HG03095 (cell line): ENCODE data around the gene NOL4.
"Not testable (repeated sequence)": the region's sequence is repeated elsewhere in the genome, so short reads cannot be mapped to it uniquely, and the experiment has no call there.

ENCODE experiments used
- ATAC-seq: cut with Tn5 transposase; IDR thresholded peaks from one replicate; pipeline ENCODE4 v1.9.1; 2021; ENCODE audit warnings: moderate library complexity; ENCODE audit not compliant: unreplicated experiment

NOL4 gene, protein sequence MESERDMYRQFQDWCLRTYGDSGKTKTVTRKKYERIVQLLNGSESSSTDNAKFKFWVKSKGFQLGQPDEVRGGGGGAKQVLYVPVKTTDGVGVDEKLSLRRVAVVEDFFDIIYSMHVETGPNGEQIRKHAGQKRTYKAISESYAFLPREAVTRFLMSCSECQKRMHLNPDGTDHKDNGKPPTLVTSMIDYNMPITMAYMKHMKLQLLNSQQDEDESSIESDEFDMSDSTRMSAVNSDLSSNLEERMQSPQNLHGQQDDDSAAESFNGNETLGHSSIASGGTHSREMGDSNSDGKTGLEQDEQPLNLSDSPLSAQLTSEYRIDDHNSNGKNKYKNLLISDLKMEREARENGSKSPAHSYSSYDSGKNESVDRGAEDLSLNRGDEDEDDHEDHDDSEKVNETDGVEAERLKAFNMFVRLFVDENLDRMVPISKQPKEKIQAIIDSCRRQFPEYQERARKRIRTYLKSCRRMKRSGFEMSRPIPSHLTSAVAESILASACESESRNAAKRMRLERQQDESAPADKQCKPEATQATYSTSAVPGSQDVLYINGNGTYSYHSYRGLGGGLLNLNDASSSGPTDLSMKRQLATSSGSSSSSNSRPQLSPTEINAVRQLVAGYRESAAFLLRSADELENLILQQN

DNA sequence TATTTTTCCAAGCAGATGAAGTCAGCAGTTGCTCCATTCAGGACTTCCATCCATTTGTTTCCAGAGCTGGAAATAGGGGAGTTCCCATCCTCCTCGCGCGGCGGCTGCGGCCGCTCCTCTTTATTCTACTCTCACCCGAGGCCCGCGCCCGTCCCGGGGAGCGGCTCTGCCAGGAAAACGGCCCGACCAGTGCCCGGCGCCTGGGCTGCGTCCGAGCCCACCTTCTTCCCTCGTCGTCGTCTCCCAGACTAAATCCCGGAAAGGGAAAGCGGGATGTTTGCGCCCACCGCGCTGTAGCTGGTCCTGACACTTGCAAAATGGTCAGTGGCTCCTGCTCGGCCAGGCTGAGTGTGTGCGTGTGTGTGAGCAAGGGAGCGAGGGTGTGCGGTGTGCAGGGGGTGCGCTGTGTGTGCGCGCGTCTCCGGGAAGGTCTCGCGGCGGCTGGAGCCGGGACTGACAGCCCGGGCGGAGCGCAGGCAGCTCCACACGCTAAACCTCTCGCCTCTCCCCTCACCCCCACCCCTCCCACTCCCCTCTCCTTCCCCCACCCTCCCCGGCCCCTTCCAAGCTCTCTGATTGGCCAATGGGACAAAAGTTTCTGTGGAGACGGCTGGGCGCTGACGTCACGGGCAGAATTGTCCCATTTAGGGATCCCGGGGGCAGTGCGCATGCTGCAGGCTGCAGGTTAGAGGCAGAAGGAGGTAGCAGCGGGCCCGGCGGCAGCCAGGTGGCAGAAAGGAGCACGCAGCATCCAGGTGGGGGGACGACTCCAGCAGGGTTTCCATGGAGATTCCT, at the start of gene NOL4:
NOL4 (minus strand) TSS at position 491 of the 795 bp plus-strand sequence. CDS start 1,660 bp downstream, outside the sequence.
- ATAC-seq = no peak

- not testable (repeated sequence) for ATAC-seq
These were observed 41.3 kb upstream of the NOL4 start for GRCh38 chr18:34266029-34266428.

DNA sequence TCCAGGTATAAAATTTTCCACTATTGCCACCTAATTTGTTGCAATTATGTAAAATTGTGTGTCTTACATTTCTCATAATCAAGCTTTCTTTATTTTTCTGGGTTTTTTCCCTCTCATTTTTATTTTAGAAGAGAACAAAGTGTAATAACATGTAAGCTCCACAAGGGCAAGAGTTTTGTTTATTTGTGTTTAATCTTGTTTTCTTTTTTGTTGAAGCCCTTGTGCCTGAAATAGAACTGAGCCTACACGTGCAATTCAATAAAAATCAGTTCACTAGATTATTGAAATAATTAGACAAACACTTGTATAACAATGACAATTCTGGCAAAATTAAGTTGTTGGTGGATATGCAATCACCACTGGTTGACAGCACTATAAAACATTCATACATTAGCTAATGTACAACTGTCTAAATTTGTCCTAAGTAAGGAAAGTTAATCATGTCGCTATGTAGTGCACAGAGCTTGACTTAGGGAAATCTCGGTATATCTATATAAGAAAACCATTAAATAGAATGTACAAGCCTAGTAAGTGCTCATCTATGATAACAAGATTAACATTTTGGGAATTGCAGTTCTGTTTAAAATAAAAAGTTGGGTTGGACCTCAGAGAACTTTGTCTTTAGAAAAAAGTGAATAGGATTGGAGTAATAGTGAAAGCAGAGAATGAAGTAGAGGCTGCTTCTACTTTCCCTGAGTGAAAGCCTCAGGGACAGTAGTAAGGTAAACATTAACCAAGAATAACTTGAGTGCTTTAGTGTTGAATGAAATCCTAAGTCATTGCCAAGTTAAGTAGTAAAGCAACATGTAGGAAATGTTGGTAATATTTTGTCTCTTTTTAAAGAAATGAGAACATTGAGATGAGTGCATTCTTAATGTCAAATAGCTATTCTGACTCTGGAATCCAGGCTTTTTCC, 37.4 kb upstream of the NOL4 start:
- no peak for ATAC-seq

DNA sequence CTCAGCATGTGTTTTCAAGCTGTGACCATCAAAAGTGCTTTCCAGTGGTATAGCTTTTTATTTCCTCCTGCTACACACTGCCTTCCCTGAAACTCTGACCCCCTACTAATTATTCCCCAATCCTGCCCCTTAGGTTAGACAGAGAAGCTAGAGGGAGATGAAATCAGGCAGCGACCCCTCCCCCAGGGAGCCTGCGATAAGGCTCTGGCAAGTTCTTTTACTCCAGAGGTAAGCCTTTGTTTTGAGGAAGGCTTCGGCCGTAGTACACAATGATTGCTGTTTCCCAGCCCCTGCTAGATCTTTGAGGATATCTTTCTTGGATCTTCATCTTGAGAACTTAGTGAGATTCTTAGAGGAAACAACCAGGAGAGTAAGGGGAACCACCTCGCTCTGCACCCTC, 33.5 kb upstream of the NOL4 start:
- no peak for ATAC-seq

DNA sequence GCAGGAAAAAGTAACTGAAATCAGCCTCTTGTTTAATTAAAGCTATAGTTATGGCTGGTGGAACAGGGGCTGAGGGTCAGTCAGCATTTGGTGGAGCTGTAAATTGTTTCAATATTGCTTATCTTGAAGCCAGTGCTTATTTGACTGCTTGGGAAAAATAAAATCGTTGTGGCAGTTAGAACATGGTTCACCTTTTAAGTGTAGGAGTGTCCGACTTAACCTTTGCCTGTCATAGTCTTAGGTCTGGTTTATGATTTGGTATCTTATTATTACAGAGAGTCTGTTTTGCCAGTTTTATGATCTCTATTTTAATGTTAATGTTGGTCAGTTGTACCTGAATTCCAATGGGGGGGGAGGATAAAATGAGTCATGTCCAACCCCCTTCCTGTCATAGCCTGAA, 27.2 kb upstream of the NOL4 start:
- no peak for ATAC-seq

- no peak for ATAC-seq
These were observed 24.0 kb upstream of the NOL4 start for GRCh38 chr18:34248727-34249126.

DNA sequence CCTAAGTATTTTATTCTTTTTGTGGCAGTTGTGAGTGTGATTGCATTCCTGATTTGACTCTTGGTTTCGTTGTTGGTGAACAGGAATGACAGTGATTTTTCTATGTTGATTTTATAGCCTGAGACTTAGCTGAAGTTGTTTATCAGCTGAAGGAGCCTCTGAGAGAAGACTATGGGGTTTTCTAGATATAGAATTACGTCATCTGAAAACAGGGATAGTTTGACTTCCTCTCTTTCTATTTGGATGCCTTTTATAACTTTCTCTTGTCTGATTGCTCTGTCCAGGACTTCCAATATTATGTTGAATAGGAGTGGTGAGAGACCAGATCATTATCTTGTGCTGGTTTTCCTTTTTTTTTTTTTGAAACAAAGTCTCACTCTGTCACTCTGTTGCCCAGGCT, 18.0 kb upstream of the NOL4 start:
- no peak for ATAC-seq

- not testable (repeated sequence) for ATAC-seq
These were observed 9.2 kb upstream of the NOL4 start for GRCh38 chr18:34233781-34234388.

DNA sequence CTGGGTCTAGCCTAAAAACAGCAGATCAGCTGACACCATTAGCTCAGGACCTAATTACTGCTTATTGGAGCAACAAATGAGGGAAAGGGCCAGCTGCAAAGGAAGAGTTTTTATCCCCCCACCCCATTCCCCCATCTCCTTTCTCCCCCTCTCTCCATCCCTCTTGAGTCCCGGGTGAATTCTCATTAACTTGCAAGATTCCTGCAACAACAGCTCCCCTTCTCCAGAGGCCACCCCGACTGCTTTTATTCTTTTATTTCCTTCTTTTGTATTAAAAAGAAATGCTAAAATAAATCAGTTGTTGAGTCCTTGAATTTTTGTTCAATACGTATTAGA, 473 bp upstream of the NOL4 start:
- ATAC-seq = no peak

DNA sequence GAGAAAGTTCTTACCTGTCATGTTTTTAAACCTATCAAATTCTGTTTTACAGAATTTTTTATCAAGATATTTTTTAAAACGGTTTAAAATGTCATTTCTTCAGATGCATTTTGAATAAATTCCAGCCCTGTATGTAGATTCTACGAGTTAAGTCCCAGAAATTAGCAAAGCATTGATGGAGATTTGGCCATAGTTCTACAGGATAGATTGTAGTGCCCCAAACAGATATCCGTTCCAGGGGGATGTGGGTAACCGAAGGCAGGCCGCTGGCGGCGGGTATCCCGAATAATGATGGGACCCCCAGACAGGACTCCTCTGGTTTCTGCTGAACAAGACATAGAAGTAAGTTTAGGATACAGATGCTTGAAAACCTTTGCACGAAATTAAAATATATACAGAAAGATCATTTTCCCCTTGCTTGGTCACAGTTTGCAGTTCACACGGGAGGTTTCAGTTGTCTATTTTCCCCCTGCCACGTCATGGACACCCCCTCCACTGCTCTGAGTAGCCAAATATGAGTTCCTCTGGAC, 755 bp downstream of the NOL4 start:
- ATAC-seq = no peak

DNA sequence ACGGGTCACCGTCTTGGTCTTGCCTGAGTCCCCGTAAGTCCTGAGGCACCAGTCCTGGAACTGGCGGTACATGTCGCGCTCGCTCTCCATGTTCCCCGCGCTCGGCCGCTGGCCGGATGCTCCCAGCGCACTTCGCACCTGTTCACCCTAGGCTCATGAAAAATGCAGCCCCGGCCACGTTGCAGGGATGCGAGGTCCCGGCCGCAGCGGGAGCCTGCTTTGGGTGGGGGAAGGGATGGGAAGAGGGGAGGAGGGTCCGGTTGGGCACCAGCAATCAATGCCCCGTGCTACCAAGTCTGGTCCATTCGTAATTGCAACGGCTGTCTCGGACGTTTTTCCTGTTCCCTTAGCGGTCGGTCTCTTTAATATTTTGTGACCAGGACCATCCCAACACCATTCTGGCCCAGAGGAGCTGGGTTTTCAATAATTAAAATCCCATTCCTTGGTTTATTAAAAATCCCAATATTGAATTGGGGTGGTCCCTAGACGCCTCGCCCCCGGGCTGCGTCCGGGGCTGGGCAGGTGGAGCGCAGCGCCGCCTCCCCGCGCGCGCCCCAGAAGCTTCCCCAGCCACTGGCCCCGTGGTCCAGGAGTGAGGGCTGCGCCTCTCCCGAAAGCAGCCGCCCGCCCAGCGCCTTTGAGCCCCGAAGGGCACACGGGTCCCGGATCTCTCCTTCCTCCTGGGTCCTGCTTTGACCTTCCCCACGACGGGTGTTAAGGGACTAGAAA, 1.4 kb downstream of the NOL4 start:
- ATAC-seq = no peak

DNA sequence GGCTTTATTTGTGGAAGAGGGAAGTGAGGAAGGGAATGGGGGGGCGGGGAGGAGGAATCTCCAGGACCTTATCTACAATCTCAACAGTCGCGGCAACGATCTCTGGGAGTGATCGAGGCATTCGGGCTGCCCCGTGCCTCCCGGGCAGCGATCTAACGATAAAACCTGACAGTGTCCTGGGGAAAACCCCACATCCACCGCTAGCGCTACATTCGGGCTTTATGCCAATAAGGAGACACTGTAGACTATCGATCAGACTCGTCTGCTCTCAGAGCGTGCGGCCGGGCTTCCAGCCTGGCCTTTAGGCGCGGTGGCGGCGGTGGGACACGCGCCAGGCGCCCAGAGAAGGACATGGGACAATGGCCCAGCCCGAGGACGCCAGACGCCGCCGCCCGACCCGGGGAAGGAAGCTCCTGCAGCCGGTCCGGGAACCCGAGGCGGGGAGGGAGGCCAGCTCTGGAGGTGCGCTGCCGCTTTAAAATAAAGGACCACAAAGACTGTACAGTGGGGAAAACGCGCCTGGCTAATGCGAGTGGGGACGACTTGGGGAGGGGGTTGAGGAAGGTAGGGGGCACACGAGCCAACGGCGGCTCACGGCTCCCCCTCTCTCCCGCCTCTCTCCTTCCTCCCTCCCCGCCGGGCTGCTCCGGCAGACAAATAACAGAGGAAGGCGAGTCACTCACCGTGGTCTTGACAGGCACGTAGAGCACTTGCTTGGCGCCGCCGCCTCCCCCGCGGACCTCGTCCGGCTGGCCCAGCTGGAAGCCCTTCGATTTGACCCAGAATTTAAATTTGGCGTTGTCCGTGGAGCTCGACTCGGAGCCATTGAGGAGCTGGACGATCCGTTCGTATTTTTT, 2.2 kb downstream of the NOL4 start:
- no peak for ATAC-seq

DNA sequence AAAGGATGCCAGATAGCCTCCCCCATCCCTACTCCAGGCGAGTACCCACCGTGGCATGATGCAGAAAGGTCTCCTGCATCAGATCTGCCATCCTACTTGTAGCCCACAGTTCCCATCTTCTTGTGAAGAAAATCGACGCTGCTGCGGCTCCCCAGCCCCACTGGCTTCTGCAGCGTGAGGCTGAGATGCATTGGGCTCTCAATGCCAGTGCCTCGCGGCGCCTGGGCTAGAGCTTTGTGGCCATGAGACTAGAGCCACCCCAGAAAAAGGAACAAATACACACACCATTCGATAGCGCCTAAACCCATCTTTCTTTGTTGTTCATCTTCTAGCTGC, 2.8 kb downstream of the NOL4 start:
- no peak for ATAC-seq

DNA sequence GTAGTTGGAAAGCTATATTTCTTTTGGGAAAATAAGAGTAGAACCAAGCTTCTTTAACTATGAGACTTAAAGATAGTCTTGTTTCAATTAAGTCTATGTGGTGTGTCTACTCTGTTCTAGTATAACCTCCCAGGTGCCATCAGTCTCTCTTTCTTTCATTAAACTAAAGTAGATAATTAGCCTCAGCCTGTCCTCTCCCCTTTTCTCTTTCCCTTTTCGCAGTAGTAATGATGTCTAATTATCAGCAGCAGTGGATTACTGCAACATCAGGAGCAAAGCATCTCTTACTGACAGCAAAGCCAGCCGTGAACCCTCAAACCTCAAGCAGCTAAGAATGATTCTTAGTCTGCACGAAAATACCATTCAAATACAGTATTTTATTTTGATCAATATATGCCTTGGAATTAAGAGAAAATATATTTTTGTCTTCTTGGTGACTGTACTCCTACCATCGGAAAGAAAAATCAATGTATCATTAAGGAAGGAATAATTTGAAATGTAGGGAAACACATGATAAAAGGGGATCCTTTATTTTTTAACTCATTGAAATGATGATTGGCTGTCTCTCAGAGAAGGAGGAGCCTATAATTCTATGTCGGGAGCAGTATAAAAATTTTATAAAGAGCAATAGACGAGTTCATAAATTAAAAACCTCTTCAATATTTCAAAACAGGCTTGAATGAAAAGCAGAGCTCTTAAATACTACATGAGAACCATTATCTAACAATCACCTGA, 4.5 kb downstream of the NOL4 start:
- ATAC-seq = no peak

- no peak for ATAC-seq
These were observed 5.1 kb downstream of the NOL4 start for GRCh38 chr18:34219651-34220050.

DNA sequence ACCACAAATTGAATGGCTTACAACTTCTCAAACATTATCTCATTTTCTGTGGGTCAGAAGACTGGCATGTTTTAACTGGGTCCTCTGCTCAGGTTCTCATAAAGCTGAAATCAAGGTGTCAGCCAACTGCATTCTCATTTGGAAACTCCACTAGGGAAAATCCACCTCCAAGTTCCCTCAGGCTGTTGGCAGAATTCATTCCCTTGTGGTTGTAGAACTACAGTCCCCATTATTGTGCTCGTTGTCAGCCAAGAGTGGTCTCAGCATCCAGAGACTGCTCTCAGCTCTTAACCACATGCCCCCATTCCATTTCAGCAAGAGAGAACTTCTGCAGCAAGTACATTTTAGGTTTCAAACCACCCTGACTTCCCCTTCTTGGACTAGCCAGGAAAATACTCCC, 12.2 kb downstream of the NOL4 start:
- no peak for ATAC-seq

- no peak for ATAC-seq
These were observed 17.3 kb downstream of the NOL4 start for GRCh38 chr18:34207344-34207851.

DNA sequence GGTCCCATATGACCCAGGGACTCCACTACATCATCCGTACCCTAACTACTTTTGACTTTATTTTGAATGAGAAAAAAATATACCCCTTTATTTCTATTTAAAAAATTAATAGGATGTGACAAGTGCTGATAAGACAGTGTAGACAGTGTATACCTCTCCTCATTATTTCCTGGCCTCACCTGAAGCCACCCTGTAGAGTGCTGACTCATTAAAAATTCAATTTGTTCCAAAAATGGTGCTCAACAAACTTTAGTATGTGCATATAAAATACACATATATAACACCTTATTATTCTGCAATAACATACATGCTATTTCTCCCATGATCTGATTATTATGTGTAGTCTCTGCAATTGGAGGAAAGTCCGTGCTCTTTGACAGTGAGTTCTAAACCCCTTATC, 20.8 kb downstream of the NOL4 start:
- no peak for ATAC-seq
